Mesendoderm (in vitro differentiated cells): Measurements from ENCODE around the gene SYMPK.
A peak's percentile ranks its signal among the peaks of the same experiment; 100 is the strongest.

Source experiments
- DNase-seq: peaks from one replicate; pipeline ENCODE4 v3.0.0; 2013
- H2AK5ac ChIP-seq: 2 replicates; pipeline ENCODE4 v1.6.1; 2013; ENCODE audit warnings: low read length, inconsistent platforms
- H2BK120ac ChIP-seq: 2 replicates; pipeline ENCODE4 v1.6.1; 2013; ENCODE audit warnings: low read depth, mild to moderate bottlenecking, low read length, moderate library complexity, mixed read lengths
- H2BK15ac ChIP-seq: replicated peaks from 2 replicates; pipeline ENCODE4 v1.6.1; 2013; ENCODE audit warnings: low read depth, mild to moderate bottlenecking, moderate library complexity
- H2BK5ac ChIP-seq: 2 replicates; pipeline ENCODE4 v1.6.1; 2013; ENCODE audit warnings: low read length, inconsistent platforms
- H3K18ac ChIP-seq: 2 replicates; pipeline ENCODE4 v1.6.1; 2013; ENCODE audit warnings: mild to moderate bottlenecking, low read length, mixed read lengths
- H3K23ac ChIP-seq: one replicate; pipeline ENCODE4 v1.6.1; 2013; ENCODE audit warnings: low read length
- H3K27ac ChIP-seq: 2 replicates; pipeline ENCODE4 v1.5.1; 2013; ENCODE audit warnings: low read depth, mild to moderate bottlenecking, inconsistent platforms, low read length, moderate library complexity
- H3K27me3 ChIP-seq: 2 replicates; pipeline ENCODE4 v1.6.1; 2013; ENCODE audit warnings: low read length, control low read depth, mild to moderate bottlenecking, inconsistent platforms; ENCODE audit not compliant: insufficient read depth, poor library complexity
- H3K36me3 ChIP-seq: 2 replicates; pipeline ENCODE4 v1.6.1; 2013; ENCODE audit warnings: low read length, inconsistent platforms; ENCODE audit not compliant: control insufficient read depth, insufficient read depth
- H3K4ac ChIP-seq: one replicate; pipeline ENCODE4 v1.6.1; 2013; ENCODE audit warnings: low read depth, mild to moderate bottlenecking, low read length, moderate library complexity
- H3K4me1 ChIP-seq: 2 replicates; pipeline ENCODE4 v1.6.1; 2013; ENCODE audit warnings: low read depth, low read length, inconsistent platforms; ENCODE audit not compliant: control insufficient read depth
- H3K4me2 ChIP-seq: 2 replicates; pipeline ENCODE4 v1.6.1; 2013; ENCODE audit warnings: low read length
- H3K4me3 ChIP-seq: 2 replicates; pipeline ENCODE4 v1.5.1; 2013; ENCODE audit warnings: mild to moderate bottlenecking, low read length
- H3K56ac ChIP-seq: one replicate; pipeline ENCODE4 v1.6.1; 2013; ENCODE audit warnings: low read length
- H3K79me1 ChIP-seq: 2 replicates; pipeline ENCODE4 v1.6.1; 2013; ENCODE audit warnings: low read length, inconsistent platforms
- H3K79me2 ChIP-seq: 2 replicates; pipeline ENCODE4 v1.6.1; 2013; ENCODE audit warnings: mild to moderate bottlenecking, low read length; ENCODE audit not compliant: control insufficient read depth, insufficient read depth
- H3K9ac ChIP-seq: 2 replicates; pipeline ENCODE4 v1.6.1; 2013; ENCODE audit warnings: low read length, inconsistent platforms
- H4K5ac ChIP-seq: one replicate; pipeline ENCODE4 v1.6.1; 2013; ENCODE audit warnings: low read length
- H4K8ac ChIP-seq: one replicate; pipeline ENCODE4 v1.6.1; 2013; ENCODE audit warnings: low read depth, mild to moderate bottlenecking, control low read depth, low read length, moderate library complexity
- WGBS: extraction: QIAGEN DNeasy Blood & Tissue Kit; methylation state at CpG from one replicate; pipeline ENCODE4 v1.1.7; 2013; ENCODE audit warnings: low lambda C conversion rate, missing lambda C conversion rate; ENCODE audit not compliant: insufficient coverage; ENCODE audit errors: extremely low coverage; 5-methylcytosine and 5-hydroxymethylcytosine counted together

SYMPK gene

DNA sequence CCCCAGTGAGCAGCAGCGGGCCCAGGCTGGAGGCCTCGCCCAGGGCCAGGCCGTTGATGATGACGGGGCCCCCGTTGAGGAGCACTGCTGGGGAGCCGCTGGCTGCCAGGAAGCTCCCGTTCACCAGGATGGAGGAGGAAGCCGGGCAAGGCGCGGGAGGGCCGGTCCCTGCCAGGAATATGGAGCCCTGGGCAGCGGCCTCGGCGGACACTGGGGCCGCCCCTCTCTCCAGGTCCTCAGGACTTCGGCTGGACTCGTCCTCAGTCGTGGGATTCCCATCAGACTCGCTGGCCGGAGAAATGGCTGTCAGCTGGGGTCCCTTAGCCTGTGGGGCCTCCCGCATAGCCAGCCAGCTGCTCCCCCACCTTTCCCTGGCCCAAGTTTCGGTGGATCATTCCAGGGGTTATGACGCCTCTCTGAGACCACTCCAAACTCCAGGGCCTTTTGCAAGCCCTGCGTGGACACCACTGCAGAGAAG, 96.0 kb downstream of the SYMPK start:
- peak overlapping the region; percentile 58 for H3K4ac ChIP-seq
- peaks cover 8% of the 10 kb centered on the region for H3K4me1 ChIP-seq
- no peaks in the 10 kb centered on the region for H3K79me2 ChIP-seq
- peak overlapping the region; percentile 96 for H3K4me2 ChIP-seq
- H2BK15ac ChIP-seq: no peak overlapping the region
- no peak overlapping the region for H4K5ac ChIP-seq
- peak overlapping the region; percentile 5 for H2BK5ac ChIP-seq
- H3K18ac ChIP-seq: peak overlapping the region; percentile 77
- H3K56ac ChIP-seq: peak overlapping the region; percentile 100
- peak overlapping the region; percentile 1 for H2BK120ac ChIP-seq
- H3K4me3 ChIP-seq: no peak overlapping the region
- H3K23ac ChIP-seq: no peak overlapping the region
- DNase-seq: no peak
- whole genome bisulfite sequencing: no CpG with 5 or more reads among the region's 24 CpGs
- H3K9ac ChIP-seq: peak overlapping the region; percentile 100
- H3K79me1 ChIP-seq: no peaks in the 10 kb centered on the region
- no peaks in the 10 kb centered on the region for H3K36me3 ChIP-seq
- peak overlapping the region; percentile 67 for H3K27ac ChIP-seq
- H4K8ac ChIP-seq: no peak overlapping the region
- H3K27me3 ChIP-seq: no peaks in the 10 kb centered on the region
- no peak overlapping the region for H2AK5ac ChIP-seq

DNA sequence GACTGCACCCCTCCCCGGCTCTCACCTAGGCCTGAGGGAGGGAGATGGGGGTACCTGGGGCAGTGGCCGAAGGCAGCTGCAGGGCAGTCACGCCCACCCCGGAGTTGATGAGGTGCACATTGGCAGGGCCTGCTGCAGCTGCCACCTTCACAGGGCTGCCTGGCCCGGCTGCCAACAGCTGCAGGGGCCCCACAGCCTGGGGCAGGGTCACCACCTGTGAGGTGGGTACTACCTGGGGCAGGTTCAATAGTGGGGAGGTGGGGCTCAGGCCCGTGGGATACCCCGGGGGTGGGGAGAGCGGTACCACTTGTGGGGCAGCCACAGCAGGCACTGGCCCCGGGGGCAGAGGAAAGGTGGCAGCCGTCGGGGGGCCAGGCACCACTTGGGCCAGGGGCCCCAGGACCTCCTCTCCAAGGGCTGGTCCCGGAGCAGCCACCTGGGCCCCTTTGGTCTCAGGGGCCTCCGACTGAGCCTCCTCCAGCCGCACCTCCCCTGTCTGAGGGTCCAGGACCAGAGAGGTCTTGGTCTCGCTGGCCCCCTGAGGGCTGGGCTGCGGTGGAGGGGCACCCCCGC, 96.6 kb downstream of the SYMPK start:
- Histone ChIP-seq H2BK5ac (no peak overlapping the region), H3K9ac (peak overlapping the region; percentile 100), H3K18ac (no peak overlapping the region), H3K4me2 (no peak overlapping the region), H3K4me1 (peaks cover 10% of the 10 kb centered on the region), H3K23ac (no peak overlapping the region), H2BK15ac (no peak overlapping the region), H3K27ac (peak overlapping the region; percentile 67), H3K27me3 (no peaks in the 10 kb centered on the region), H3K79me2 (no peaks in the 10 kb centered on the region), H3K36me3 (no peaks in the 10 kb centered on the region), H3K56ac (peak overlapping the region; percentile 100), H2AK5ac (no peak overlapping the region), H3K4ac (peak overlapping the region; percentile 58), H3K79me1 (no peaks in the 10 kb centered on the region), H3K4me3 (no peak overlapping the region), H2BK120ac (peak overlapping the region; percentile 1), H4K8ac (no peak overlapping the region), H4K5ac (no peak overlapping the region)
- WGBS: no CpG with 5 or more reads among the region's 17 CpGs
- DNase-seq: no peak

DNA sequence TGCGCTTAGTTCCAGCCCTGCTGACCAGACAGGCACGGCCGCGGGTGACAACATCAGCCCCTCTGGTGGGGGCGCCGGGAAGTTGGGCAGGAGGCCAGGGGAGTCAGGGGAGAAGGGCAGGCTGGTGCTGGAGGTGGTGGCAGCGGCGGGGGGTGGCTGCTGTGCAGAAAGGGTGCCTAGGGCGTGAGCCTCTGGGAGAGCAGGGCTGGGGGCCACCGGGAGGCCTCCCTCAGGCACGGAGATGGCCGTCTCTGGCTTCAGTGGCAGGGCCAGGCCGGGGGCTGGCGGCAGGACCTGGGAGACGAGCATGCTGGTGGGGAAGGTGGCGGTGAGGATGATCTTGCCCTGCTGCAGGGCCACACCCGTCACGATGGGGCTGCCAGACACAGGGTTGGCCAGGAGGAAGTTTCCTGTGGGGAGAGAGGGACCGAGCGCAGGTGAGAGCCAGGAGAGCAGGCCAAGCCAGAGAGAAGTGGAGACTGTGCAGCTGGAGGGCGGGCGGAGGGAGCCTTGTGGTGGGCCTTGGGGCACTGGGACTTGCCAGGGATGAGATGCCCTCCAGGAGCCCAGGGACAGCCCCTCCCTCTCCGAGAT, 97.1 kb downstream of the SYMPK start:
- H3K79me1 ChIP-seq: no peaks in the 10 kb centered on the region

More for the DNA sequence above, 97.1 kb downstream of the SYMPK start:
- no peak overlapping the region for H4K5ac ChIP-seq
- H4K8ac ChIP-seq: no peak overlapping the region
- H3K27me3 ChIP-seq: no peaks in the 10 kb centered on the region
- H2BK120ac ChIP-seq: no peak overlapping the region
- peak overlapping the region; percentile 11 for H3K9ac ChIP-seq
- no peak overlapping the region for H3K27ac ChIP-seq
- no peak overlapping the region for H2AK5ac ChIP-seq
- H3K4me2 ChIP-seq: no peak overlapping the region
- no peaks in the 10 kb centered on the region for H3K36me3 ChIP-seq
- WGBS: no CpG with 5 or more reads among the region's 23 CpGs
- peak overlapping the region; percentile 4 for H3K4ac ChIP-seq
- H3K79me2 ChIP-seq: no peaks in the 10 kb centered on the region
- H2BK5ac ChIP-seq: no peak overlapping the region
- no peak for DNase-seq
- H3K18ac ChIP-seq: no peak overlapping the region
- peak overlapping the region; percentile 74 for H3K56ac ChIP-seq
- no peak overlapping the region for H3K23ac ChIP-seq
- no peak overlapping the region for H3K4me3 ChIP-seq
- H3K4me1 ChIP-seq: peaks cover 10% of the 10 kb centered on the region
- H2BK15ac ChIP-seq: no peak overlapping the region
